Measurements from ENCODE around the gene PEX14.

The PEX14 gene

GRCh38 chr1:10597492-10598388, 123.0 kb downstream of the PEX14 start:
- no peak for DNase-seq

DNA sequence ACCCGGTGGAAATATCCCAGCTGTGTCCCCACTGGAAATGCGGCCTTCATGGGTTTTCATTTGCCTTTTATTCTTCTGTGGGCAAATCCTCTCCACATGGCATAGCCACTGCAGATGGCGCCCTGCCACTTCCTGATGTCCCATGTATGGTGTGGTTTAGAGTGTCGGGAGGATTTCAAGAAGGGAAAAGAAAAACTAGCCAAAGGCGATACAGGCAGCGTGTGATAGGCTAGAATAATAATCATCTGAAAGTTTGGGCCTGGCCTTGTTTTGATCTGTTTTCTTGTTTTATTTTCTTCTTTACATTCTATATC, 123.6 kb downstream of the PEX14 start:
- DNase-seq: no peak

GRCh38 chr1:10599194-10599861, 124.6 kb downstream of the PEX14 start:
- DNase-seq: no peak

GRCh38 chr1:10601342-10602070, 126.8 kb downstream of the PEX14 start:
- DNase-seq: no peak

DNA sequence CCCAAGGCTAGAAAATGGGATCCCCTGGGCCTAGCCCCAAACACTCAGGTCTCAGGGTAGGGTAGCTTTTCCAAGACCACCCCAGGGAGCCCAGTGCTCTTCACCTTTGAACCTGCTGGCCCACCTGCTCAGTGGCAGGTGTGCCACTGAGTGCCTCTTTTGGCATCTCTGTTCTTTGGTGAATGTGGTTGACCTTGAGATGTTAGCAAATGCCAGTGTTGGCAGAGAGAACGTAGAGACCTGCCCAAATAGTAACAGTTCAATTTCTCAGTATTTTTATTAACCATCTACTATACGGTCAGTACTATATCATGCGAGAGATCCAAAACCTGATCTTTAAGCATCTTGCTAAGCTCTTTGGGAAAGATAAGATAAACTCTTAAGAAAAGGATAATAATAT, 128.2 kb downstream of the PEX14 start:
- no peak for DNase-seq

GRCh38 chr1:10604966-10605365, 130.2 kb downstream of the PEX14 start:
- DNase-seq: peak; percentile 6

- DNase-seq: no peak
These were observed 131.3 kb downstream of the PEX14 start for GRCh38 chr1:10606064-10606463.

DNA sequence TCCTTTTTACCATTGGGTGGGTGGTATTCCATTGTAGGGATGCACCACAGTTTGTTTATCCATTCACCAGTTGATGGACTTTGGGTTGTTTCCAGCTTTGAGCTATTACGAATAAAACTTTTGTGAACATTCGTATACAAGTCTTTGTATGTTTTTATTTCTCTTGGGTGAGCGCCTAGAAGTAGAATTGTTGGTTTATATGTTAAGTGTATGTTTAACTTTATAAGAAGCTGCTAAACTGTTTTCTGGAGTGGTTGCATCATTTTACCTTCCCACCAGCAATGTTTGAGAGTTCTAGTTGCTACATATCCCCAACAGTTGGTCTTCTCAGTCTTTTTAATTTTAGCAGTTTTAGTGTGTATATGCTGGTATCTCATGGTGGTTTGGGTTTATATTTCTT, 132.5 kb downstream of the PEX14 start:
- DNase-seq: no peak

DNA sequence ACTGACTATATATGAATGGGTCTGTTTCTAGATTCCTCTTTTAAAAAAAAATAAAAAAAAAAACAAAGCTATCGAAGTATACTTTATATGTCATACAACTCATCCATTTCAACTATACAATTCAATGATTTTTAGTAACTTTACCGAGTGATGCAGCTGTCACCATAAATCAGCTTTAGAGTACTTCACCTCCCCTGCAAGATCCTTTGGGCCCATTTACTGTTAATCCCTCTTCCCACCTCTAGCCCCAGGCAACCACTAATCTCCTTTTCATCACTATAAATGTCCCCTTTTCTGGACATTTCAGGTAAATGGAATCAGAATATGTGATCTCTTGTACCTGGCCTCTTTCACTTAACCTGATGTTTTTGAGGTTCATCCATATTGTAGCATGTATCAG, 133.9 kb downstream of the PEX14 start:
- DNase-seq: no peak

- DNase-seq: no peak
These were observed 136.3 kb downstream of the PEX14 start for GRCh38 chr1:10610901-10611600.

- no peak for DNase-seq
These were observed 137.8 kb downstream of the PEX14 start for GRCh38 chr1:10612436-10613160.

GRCh38 chr1:10613340-10613739, 138.6 kb downstream of the PEX14 start:
- DNase-seq: no peak

- DNase-seq: no peak
These were observed 139.1 kb downstream of the PEX14 start for GRCh38 chr1:10613861-10614260.

- no peak for DNase-seq
These were observed 139.9 kb downstream of the PEX14 start for GRCh38 chr1:10614377-10615225.

DNA sequence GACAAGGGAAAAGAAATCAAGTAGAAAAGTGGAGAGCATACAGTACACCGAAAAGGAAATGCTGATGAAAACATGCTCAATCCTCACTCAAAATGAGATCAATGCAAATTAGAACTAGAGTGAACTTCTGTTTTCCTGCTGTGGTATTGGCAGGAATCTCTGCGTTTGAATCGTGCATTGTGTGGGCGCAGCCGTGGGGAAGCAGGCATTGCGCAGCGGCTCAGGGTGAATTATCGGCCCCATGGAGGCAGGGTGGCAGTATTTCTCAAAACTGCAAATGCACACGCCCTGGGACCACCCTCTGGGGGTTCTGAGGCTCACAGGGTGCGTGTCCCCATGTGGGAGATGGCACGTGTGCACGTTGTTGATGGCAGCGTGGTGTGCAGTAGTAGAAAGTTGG, 140.6 kb downstream of the PEX14 start:
- DNase-seq: no peak

DNA sequence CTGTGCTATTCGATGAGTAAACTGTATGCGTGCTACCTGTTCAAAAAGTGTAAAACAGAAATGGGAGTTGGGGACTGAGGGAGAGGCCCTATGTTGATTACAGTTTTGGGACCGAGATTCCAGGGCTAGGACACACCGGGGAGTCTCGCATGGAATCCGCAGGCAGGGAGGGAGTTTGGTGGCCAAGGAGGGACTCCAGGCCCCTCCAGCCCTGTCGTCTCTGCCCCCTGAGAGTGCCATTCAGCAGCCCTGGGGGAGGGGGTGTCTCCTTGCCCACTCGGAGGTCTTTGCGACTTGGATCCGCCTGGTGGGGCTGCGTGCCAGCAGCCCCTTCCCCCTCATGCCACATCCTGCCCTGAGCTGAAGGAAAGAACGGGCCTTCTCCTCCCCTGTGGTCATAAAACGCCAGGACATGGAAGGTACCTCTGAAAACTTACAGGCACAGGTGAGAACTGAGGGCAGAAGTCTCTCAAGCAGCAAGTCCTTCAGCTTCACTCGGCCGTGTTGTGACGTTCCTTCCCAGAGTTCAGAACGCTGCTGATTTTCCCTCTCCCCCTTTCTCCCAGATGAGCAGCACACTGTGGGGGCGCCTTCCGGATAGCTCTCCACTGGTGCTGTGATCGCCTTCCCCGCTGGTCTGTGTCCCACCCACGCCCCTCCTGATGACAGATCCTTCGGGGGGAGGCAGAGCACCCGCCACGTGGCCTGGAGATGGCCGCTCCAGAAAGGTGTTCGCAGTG, 141.4 kb downstream of the PEX14 start:
- no peak for DNase-seq

GRCh38 chr1:10616696-10617095, 141.9 kb downstream of the PEX14 start:
- no peak for DNase-seq

- no peak for DNase-seq
These were observed 142.6 kb downstream of the PEX14 start for GRCh38 chr1:10617318-10617717.

DNA sequence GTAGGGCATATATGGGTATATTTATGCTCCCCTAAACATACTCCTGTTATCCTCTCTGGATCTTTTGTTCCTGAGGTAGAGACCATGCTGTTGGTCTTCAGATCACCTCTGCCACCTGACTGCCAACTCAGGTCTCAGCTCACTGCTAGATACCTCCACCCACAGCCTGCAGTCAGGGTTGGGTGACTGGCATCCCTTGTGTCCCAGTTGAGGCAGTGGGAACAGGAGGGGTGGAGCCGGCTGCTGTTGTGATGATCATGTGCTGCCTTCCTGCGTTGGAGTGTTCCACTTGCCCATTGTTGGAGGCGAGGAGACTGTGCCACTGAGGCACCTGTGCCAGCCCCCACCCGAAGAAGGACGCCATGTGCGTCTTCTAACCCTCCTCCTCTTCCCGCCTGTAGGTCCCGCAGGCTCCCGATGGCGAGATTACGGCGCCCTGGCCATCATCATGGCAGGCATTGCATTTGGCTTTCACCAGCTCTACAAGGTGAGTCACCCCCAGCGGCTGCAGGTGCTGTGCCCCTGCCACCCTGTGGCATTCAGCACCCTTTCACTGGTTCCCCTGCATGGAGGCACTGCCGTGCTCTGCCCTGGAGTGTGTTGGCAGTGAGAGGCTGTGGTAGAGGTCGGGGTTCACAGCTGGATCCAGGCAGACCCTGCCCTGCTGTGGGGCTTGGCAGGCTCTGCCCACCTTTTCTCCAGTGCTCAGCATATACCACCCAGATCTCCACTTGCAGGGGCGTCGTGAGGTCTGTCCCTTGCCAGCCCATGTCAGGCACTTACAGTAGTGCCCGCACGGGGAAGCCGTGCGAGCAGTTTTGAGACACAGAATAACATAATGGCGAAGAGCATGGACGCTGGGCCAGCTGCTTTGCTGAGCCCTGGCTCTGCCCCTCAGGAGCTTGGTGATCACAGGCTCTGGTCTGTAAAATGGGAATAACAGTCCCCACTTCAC, 143.5 kb downstream of the PEX14 start:
- DNase-seq: no peak

DNA sequence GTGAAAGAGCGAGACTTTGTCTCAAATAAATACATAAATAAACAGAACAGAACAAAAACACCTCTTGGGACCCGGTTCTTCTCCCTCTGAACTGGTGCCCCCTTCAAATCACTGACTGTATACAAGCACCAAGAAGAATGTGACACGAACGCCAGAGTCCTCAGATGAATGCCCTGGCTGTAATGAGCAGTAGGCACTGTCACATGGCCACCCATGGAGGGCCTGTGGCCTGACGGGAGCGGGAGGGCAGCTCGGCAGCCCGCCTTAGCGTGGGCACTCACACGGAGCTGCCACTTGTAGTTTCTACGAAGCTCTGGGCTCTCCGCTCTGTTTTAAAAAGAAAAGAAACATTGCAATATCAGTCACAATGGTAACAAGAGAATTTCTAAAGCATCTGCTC, 146.0 kb downstream of the PEX14 start:
- no peak for DNase-seq
